ENCODE measurements around the gene PHAX. TPM values are rescaled to one million over a fixed set of nuclear protein-coding genes. Genes with fewer than 3 reads are reported as not detected.

Gene PHAX, protein sequence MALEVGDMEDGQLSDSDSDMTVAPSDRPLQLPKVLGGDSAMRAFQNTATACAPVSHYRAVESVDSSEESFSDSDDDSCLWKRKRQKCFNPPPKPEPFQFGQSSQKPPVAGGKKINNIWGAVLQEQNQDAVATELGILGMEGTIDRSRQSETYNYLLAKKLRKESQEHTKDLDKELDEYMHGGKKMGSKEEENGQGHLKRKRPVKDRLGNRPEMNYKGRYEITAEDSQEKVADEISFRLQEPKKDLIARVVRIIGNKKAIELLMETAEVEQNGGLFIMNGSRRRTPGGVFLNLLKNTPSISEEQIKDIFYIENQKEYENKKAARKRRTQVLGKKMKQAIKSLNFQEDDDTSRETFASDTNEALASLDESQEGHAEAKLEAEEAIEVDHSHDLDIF
- total RNA-seq: 32.7 and 40.8 TPM in 2 replicates

DNA sequence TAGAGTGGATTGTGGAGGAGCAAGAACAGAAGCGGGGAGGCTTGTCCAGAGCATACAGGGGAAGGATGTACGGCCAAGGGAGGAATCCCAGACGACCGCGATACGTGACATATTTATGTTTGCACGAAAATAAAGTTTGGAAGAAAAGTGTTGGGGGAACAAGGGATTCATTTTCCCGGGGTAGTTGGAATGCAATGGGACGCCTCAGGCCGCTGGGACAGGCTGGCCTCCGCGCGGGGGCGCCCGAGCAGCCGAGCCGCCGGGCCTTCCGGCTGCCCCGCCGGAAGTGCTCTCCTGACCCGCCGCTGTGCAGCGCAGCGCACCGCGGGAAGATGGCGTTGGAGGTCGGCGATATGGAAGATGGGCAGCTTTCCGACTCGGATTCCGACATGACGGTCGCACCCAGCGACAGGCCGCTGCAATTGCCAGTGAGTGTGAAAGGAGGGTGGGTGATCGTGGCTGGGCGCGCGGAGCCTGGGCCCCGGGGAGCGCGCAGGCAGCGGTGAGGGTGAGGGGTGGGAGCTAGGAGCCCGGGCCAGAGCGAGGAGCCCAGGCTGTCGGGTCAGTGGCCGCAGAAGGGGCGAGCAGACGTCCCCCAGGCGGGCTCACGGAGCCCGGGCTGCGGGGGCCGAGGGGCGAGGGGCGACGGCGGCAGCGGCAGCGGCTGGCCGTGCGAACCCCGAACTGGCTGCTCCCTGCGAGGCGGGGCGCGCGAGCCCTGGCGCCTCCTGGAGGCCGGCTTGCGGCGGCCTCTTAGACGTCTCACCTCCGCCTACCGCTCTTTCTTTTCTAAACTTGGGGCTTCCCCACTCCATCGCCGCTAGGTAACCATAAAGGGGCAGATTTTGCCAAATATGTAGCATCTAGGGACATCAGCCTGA is at the start of gene PHAX:
TSS of gene PHAX (plus strand) at position 317 of the 881 bp plus-strand sequence. CDS start at position 333, 16 bp downstream.

DNA sequence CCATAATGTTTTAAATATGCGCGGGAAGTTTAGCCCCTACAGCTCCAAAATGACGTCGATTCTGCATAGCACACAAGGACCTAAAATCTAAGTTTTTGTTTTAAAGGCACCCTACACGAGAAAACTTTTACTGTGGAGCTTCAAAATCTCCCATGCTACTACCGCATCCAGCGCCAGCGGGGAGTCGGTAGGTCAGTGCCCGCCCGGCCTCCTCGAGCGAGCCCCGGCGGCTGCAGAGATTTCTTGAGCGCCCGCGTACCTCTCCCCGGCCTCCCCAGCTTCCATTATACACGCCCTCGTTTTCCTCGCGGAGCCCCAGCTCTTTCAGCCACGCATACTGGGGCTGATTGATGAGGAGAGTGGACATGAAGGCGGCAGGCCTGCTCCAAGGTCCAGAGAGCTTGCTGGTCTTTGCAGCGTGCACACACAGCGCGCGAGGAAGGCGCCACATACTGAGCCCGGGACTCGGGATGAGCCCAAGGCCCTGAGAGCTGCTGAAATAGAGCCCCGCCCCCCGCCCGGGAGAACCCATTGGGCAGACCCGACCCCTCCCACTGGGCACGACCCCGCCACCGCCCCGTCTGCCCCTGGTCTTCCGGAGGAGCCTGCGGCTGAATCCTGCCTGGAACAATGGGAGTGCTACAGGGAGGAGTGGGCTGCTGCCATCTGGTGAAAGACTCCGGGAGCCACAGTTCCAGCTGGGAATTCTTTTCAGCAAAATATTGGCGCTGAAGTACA is 5.8 kb upstream of the PHAX start, which contains the start of gene ALDH7A1:
TSS of gene ALDH7A1 (minus strand) at position 472 of the 738 bp plus-strand sequence. CDS start at position 451, 21 bp downstream.

Other genes starting within 250 kb of the PHAX start
- gene GRAMD2B, start 177.5 kb upstream of the PHAX start, total RNA-seq: 24.3 and 24.9 TPM in 2 replicates
- gene ALDH7A1, start 5.7 kb upstream of the PHAX start, total RNA-seq: 36.2 and 52.1 TPM in 2 replicates
- 64.5 and 85.3 TPM in 2 replicates for gene LMNB1, start 176.2 kb downstream of the PHAX start, total RNA-seq

Measured in airway epithelial cell (primary cell).